Activated gamma-delta T cell treated with anti-CD3 and anti-CD28 coated beads, Interleukin-2, amount 50 U/mL, for 16 hours (primary cell): ENCODE data around the gene HOXD1.

ENCODE experiments used
- DNase-seq: peaks from one replicate; pipeline ENCODE4 v3.0.0-alpha.2; 2020; ENCODE audit warnings: low read depth

Gene HOXD1

DNA sequence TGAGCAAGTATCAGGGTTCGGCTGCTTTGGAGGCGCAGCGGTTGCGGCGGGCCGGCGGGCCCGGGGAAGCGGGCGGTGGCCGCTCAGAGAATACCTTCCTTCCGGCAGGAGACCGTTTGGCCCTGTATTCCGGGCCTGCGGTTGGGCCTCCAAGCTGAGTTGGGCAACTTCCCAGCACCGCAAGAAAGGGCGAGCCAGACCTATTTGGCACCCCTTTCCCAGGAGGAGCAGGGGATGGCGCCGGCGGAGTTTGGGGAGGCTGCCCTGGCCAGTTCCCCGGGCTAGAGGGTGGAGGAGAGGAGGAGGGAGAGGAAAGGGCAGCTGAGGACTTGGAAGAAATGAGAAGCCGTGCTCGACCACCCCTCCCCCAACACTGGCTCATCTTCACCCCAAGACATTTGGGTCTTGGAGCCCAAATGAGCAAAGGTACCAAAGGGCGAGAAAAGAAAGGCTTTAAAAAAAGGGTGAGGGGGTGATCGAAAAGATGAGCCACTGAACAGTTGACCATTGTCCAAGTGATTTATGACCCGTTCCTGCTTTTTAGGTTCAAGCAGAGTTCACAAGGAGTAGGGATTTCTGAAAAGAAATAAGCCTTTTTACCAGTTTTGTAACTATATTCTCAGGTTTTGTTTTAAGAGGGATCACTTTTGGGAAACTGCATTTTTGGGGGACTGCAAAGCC, 23.0 kb upstream of the HOXD1 start:
- no peak for DNase-seq

DNA sequence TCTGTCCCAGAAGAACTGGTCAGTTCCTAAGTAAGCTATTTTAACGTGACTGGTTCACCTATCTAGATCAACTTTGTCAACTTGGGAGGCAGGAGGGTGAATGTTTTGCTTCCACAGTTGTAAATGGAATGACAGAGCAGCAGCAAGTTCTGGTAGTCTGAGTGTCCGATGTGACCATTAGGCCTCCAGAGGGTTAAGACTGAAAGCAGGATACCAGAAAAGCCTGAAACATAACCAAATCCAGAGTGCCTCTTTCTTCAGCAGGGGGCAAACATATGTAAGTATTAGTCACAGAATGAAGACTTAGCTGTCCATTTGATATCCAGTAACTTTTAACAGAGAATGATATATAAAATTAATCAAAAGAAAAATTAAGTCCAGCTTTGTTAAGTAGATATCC, 22.2 kb upstream of the HOXD1 start:
- DNase-seq, result no peak

DNA sequence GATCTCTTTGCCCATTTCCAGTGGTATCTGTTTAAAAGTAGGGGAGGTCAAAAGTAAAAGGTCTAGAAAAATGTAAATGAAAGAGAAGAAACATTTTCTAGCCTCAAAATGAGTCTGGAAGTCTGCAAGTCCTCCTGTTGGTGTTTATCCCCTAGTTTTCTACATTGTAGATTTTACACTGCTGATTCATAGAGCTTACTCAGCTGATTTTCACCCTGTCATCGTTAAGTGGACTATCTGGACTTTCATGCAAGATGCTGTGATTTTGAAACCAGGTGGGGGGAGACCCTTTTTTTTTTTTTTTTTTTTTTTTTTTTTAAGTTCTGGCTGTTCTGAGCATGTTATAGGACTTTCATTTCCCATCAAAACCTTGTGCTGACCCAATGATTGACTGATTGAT, 21.1 kb upstream of the HOXD1 start:
- no peak for DNase-seq

DNA sequence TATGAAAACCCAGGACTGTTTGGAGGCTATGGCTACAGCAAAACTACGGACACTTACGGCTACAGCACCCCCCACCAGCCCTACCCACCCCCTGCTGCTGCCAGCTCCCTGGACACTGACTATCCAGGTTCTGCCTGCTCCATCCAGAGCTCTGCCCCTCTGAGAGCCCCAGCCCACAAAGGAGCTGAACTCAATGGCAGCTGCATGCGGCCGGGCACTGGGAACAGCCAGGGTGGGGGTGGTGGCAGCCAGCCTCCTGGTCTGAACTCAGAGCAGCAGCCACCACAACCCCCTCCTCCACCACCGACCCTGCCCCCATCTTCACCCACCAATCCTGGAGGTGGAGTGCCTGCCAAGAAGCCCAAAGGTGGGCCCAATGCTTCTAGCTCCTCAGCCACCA, 19.3 kb upstream of the HOXD1 start:
- no peak for DNase-seq

DNA sequence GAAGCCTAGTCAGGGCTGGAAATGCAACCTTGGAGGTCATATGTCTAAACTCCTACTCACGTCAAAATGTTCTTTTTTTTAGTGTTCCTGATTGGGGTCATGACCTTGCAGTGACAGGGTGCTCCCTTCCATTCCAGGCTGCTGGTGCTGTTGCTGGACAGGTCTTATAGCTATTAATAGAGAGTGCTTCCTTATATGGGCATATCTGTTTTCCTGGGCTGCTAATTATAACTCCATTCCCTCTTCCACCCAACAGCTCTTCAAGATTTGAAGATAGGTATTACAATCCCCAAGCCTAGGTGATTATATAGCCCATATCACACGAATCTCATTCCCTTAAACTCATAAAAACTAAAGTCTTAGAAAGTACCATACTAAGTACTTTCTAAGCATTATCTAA, 18.8 kb upstream of the HOXD1 start:
- no peak for DNase-seq

DNA sequence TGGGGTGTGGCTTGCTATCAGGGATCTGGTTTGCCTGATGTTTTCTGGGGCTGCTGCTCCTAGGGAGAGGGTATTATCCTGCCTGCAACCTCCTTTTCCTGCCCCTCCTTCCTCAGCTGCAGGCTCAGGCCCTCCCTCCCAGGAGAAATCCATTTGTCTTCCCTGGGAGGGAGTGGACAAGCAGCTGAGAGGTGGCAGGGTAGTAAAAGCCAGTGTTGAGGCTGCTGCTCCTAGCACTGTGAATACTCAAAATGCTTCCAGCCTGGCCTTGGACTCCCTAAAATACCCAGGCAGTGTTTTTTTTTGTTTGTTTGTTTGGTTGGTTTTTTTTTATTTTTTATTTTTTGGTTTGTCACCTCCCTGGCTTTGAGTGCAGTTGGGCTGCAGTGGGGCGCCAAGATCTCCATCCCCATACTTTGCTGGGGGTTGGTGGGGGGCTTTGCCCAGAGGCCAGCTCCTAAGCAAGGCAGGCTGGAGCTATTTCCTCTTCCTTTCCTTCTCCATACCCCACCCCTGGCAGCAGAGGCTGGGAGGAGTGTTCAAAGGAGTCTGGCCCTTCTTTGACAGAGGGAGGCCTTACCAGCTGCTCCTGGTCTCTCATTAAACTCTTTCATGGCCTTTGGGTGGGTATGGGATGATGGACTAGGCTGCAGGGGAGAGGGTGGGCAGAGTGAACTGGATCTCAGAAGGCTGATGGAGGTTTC, 17.7 kb upstream of the HOXD1 start:
- no peak for DNase-seq

DNA sequence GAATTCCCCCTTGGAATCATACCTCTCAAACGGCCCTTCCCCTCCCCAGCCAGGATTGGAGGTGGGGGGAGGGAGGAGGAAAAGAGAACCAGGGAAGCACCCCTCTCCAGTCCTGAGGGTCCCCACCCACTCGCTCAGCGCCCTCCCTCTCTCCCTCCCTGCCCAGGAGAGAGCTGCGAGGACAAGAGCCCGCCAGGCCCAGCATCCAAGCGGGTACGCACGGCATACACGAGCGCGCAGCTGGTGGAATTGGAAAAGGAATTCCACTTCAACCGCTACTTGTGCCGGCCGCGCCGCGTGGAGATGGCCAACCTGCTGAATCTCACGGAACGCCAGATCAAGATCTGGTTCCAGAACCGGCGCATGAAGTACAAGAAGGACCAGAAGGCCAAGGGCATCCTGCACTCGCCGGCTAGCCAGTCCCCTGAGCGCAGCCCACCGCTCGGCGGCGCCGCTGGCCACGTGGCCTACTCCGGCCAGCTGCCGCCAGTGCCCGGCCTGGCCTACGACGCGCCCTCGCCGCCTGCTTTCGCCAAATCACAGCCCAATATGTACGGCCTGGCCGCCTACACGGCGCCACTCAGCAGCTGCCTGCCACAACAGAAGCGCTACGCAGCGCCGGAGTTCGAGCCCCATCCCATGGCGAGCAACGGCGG, 17.0 kb upstream of the HOXD1 start:
- DNase-seq, result no peak

DNA sequence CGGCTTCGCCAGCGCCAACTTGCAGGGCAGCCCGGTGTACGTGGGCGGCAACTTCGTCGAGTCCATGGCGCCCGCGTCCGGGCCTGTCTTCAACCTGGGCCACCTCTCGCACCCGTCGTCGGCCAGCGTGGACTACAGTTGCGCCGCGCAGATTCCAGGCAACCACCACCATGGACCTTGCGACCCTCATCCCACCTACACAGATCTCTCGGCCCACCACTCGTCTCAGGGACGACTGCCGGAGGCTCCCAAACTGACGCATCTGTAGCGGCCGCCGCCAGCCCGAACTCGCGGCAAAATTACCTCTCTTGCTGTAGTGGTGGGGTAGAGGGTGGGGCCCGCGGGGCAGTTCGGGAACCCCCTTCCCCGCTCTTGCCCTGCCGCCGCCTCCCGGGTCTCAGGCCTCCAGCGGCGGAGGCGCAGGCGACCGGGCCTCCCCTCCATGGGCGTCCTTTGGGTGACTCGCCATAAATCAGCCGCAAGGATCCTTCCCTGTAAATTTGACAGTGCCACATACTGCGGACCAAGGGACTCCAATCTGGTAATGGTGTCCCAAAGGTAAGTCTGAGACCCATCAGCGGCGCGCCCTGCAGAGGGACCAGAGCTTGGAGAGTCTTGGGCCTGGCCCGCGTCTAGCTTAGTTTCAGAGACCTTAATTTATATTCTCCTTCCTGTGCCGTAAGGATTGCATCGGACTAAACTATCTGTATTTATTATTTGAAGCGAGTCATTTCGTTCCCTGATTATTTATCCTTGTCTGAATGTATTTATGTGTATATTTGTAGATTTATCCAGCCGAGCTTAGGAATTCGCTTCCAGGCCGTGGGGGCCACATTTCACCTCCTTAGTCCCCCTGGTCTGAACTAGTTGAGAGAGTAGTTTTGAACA, 16.2 kb upstream of the HOXD1 start:
- DNase-seq, result no peak

DNA sequence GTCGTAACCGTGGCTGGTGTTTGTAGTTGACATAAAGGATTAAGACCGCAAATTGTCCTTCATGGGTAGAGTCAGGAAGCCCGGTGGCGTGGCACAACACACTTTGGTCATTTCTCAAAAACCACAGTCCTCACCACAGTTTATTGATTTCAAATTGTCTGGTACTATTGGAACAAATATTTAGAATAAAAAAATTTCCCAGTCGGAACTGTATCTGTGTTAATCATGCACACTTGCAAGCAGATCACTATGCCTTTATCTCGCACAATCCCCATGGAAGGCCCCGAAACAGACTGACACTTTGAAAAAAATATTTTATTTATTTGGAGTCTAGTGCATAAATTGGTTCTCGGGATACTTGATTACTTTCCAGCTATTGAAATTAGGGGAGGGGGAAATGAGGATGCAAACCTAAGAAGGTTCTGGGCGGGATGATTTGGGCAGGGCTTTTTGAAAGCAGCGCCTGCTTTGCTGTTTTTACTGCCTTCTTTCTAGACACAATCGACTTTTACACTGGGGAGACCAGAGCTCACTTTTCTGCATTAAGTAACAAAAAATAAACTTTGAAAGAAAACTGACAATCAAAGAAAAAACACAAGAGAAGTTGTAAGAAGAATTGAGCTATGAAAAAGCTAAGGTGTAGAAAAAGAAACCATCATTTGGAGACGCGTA, 15.4 kb upstream of the HOXD1 start:
- DNase-seq, result no peak

DNA sequence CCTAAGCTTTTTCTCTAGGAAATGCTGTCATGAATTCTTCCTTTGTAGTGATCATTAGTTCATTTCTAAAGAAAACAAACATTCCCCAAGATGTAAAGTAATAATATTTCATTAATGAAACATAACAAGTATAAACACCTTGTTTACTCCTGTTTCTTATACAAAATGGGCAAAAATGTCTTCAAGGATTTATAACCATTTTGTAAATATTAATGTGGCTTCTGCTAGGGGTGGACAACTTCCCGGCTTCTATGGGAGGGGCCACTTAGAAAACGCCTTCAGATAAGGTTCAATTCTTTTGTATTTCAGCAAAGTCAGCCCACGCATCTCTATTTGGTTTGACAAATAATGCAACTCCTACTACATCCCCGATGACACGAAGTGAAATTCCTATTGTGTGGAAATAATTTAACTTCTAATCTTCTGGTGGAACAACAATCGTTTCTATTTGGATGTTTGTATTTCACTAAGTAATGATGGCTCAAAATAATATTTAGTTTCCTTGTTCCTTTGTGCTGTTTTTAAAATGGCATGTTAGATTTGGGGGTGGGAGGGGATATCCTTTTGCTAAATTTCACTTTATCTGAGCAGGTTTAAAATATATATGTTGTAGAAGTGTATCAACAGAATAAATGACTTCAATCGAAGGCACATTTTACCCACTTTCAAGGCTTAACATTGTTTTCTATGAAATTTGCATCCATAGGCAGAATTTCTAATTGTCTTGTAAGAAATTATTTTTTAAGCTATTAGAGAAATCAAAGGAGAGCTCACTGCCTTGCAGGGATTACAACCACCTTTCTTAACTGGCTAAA, 14.7 kb upstream of the HOXD1 start:
- DNase-seq, result no peak

DNA sequence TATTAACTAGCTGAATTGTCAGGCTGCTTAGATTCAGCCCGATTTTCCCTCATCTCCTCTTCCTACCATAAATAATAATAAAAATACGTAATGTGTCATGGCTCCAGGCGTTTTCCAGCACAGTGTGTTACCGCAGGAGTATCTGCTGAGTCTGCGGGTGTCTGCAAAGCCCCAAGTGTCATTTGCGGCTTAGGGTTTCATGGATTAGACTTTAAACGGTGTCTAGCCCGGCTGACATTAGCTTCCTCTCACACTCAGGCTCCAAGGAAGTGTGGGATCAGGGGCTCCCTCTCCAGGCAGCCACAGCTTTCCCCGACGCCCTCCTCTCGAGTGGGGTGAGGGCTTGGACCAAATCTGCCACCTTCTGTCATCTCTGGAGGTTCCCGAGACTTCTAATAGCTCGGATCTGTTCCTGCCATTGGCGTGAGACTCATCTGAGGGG, 14.1 kb upstream of the HOXD1 start:
- DNase-seq, result no peak

DNA sequence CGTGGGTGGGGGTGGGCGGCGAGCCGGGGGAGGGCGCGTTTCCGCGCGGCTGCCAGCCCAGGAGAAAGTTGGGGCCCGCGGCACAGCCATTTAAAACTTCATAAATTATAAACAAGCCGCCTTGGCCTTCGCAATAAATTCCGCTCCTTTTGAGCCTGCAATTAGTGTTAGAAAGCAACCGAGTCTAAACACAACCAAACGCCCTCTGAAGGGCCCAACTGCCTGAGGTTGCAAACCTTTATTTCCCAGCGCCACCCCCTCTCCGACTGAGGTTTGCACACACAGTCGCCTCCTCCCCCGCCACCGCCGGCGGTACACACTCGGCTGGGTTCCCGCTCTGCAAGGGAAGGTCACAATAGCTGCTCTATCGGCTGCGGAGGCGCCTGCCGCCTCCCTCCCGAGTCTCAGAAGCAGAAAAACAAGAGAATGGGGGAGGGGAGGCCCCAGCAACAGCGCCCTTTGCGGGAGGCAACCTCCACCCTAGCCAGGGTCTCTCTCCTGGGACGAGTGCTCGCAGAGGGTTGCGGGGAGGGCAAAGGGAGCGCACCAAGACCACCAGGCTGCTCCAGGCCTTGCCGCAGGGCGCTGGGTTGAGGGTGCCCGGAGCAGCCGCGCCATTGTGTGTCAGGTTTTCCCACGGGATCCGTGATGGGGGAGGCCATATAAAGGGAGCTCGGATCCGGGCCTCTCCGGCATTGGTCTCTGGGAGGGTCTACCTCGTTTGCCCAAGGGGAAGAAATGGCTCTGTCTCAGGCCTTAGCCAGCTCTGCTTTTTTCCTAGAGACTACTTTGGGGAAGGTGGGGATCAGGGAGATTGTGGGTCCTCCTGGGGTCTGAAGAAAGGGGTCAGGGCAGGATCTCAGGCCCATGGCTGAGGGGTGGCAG, 13.4 kb upstream of the HOXD1 start:
- DNase-seq, result no peak

DNA sequence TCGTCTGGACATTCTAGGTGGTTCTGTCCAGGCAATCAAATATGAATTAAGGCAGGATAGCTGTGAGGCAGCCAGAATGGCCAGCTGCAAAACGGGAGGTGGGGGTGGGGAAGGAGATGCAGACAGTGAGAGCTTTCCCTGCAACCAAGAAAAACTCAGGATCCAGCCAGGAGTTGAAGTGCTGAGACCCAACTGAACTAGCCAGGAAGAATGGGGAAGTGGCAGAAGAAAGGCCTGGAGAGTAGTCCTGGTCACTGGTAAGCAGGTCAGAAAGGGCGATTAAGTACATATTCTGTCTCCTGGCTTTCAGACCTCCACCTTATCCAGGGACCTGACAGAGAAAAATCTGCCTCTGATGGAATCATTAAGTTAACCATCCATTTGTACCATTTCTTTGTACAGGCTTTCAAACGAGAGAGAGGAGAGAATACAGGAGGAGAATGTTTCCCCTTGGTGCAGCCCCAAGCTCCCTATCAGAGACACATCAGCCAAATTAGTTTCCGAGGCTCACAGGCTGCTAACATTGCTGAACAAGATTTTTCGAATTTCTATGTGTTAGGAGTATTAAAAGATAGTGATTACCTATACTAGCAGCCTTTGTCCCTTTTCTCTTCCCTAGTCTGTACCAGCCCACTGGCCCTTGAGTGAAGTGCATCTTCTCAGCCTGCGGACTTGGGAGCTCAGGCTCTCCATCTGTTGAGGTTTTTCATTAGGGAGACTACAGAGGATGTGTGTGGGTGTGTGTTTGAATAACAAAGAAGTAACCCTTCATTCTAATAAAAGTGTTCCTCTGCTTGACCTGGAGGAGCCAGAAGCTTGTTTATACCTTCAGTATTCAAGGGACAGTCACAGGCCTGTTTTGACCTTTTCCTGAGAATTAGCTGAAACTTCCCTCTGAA, 12.5 kb upstream of the HOXD1 start:
- DNase-seq, result no peak

DNA sequence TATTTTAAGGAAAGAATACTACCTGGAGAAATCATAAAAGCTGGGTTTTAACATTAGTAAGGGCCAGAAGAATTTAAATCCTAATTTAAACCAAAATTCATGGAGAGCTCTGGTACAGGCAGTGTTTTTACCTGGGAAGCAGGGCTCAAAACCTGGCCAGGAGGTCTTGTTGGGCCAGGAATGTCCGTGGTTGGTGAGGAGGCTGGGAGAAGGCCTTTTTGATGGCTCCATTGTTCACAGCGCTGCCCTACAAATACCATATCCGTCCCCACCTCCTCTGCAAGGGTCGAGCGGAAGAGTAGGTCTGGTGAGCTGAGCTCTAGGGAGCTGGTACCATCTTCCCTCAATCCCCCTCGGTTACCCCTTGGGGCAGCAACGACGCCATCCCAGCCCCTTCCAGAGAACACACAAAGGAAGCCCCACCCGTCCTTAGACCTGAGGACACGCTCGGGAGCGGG, 10.9 kb upstream of the HOXD1 start:
- no peak for DNase-seq

DNA sequence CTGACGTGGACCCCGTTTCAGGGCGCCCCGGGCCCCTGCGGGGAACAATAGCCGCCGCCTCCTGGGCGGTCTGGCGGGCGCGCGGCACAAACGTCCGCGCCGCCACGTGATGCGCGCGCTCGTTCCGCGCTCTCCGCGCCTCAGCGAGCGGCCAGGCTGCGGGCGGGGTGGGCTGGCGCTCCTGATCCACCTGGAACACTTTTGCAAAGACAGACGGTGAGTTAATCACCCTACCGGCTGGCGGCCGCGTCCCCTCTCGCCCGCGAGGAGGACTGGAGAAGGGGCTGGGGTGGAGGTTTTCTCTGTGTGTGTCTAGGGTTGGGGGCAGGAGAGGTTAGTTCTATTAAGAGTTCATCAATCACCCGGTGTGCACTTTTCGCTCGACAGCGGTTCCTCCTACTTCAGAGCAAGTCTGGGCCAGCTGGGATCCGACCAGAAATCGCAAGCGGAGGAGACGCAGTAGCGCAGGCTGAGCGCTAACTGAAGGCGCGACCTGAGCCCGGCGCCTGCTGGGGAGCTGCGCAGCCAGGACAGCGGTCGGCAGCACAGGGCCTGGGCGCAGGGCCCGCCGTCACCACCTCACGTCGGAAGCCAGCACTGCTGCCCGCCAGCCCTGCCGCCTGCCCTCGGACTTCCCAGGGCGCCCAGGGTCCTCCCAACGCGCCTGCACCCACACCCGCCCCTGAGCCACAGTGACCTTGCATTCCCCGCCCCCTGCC, 10.3 kb upstream of the HOXD1 start:
- no peak for DNase-seq

DNA sequence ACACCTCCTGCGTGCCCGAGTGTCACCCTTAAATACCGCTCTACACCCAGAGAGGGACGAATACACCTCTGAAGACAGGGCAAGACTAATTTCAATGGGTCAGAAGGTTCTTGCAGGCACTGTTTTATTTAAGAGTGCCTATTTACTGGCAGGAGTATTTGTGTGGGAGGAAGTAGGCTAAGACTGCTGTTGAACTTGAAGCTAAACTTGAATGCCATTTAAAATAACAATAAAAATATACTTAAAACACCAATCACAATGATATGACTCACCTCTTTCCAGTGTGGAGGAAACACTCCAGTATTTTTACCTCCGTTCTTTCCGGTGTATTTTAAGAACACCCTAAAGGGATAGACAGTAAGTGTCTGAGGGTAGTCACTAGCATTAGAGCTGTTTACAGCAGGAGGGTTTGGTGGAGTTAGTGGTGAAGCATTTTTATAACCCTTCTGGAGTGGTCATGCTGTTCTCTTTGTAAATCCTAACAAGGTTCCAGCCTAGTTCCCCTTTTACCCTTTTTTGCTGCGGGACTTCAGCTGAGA, 9.6 kb upstream of the HOXD1 start:
- no peak for DNase-seq

DNA sequence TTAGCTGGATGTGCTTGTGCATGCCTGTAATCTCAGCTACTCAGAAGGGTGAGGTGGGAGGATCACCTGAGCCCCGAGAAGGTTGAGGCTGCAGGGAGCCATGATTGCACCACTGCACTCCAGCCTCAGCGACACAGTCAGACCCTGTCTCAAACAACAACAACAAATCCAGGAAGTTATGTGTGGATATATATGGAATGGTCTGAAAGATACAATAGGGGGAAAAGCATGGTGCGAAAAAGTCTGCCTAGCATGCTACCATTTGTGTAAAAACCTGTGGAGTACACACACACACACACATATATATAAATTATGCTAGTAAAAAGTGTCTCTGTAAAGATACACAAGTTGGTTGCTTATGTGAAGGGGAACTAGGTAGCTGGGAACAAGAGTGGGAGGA, 6.9 kb upstream of the HOXD1 start:
- DNase-seq, result no peak

DNA sequence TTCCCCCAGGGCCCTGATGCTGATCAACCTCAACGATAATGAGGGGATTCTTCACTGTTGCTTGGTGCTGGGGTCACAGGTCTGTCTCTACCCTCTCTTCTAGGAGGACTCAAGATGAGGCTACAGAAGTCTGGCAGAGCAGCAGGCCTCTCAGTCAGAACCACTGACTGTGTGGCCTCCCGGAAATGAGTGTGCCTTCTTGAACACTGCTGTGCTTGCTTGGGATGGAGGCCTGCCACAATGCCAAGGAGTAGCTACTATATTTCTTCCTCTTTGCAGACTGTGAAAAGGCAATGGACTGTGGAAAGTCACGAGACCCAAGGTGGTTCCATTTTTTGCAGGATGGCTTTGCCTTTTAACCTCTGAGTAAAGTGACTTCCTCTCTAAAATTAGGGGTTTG, 5.8 kb upstream of the HOXD1 start:
- no peak for DNase-seq
